ENCODE results near the gene FHL1. TPM values are rescaled to one million over a fixed set of nuclear protein-coding genes. Genes with fewer than 3 reads are reported as not detected.
"Not testable (repeated sequence)": the region's sequence is repeated elsewhere in the genome, so short reads cannot be mapped to it uniquely, and the experiment has no call there.

The FHL1 gene
- total RNA-seq (100 to 1,000 TPM in 3 of 7 donors, 10 to 100 TPM in 4; 62.0 to 313 (median 98.5) TPM), polyA plus RNA-seq (100 to 1,000 TPM in 1 of 2 donors, 10 to 100 TPM in 1; 97.0 to 508 TPM)
- long read RNA-seq, donor 1, transcript FHL1-218 (6 exons, 2,878 nt) = minor isoform, 8 of 190 reads
- long read RNA-seq, donor 1, transcript FHL1-205 (7 exons, 2,441 nt) = major isoform, 142 of 190 reads
- long read RNA-seq, donor 1, partial matches to known transcripts = 28 of 190 reads
- long read RNA-seq, donor 1, other reads (novel, unspliced or antisense) = 7 of 190 reads
- long read RNA-seq, donor 2, transcript FHL1-205 (7 exons, 2,441 nt) = major isoform, 10 of 28 reads
- long read RNA-seq, donor 2, partial matches to known transcripts = 14 of 28 reads
- long read RNA-seq, donor 2, other reads (novel, unspliced or antisense) = 0 of 28 reads
- long read RNA-seq, donor 3, transcript FHL1-205 (7 exons, 2,441 nt) = major isoform, 29 of 55 reads
- long read RNA-seq, donor 3, partial matches to known transcripts = 3 of 55 reads
- long read RNA-seq, donor 3, other reads (novel, unspliced or antisense) = 14 of 55 reads

- no peaks in the 10 kb centered on the region for H3K9me3 ChIP-seq
- H3K27ac ChIP-seq = peak within 1 kb of the TSS; percentile 60 to 65
- H3K36me3 ChIP-seq = no peaks in the 10 kb centered on the region
- 24 to 33% (median 31%) methylated on average over 43 to 84 of the region's 84 CpGs for WGBS, 3 donors
- H3K27me3 ChIP-seq = no peaks in the 10 kb centered on the region
- intact Hi-C loops (cut with DNase I) = no loop called here
- DNase-seq = peak; percentile 63 to 79 (median 75)
- TF ChIP-seq, protein P1, sequence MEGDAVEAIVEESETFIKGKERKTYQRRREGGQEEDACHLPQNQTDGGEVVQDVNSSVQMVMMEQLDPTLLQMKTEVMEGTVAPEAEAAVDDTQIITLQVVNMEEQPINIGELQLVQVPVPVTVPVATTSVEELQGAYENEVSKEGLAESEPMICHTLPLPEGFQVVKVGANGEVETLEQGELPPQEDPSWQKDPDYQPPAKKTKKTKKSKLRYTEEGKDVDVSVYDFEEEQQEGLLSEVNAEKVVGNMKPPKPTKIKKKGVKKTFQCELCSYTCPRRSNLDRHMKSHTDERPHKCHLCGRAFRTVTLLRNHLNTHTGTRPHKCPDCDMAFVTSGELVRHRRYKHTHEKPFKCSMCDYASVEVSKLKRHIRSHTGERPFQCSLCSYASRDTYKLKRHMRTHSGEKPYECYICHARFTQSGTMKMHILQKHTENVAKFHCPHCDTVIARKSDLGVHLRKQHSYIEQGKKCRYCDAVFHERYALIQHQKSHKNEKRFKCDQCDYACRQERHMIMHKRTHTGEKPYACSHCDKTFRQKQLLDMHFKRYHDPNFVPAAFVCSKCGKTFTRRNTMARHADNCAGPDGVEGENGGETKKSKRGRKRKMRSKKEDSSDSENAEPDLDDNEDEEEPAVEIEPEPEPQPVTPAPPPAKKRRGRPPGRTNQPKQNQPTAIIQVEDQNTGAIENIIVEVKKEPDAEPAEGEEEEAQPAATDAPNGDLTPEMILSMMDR (IDR thresholded peaks at IDR 0.05) = no peak
- TF ChIP-seq EP300 (IDR thresholded peaks at IDR 0.05) (no peak), POLR2A (IDR thresholded peaks at IDR 0.05) (peak; percentile 29)
- H3K4me1 ChIP-seq (ENCODE audit: insufficient read depth) = peaks cover 2% of the 10 kb centered on the region
- peak within 1 kb of the TSS; percentile 66 for H3K4me3 ChIP-seq
Observed at GRCh38 chrX:136147315-136147901, at the start of gene FHL1. Gene FHL1, plus strand, starts transcription at chrX:136147533.

GRCh38 chrX:136097871-136098805 is 49.2 kb upstream of the FHL1 start:
- no peak for DNase-seq
- intact Hi-C loops (cut with DNase I) = no loop called here
- Histone ChIP-seq H3K27ac (no peak overlapping the region), H3K27me3 (no peaks in the 10 kb centered on the region), H3K9me3 (no peaks in the 10 kb centered on the region), H3K4me1 (ENCODE audit: insufficient read depth) (no peaks in the 10 kb centered on the region), H3K36me3 (no peaks in the 10 kb centered on the region), H3K4me3 (no peak overlapping the region)
- 85 to 91% (median 89%) methylated on average over 44 of the region's 44 CpGs for WGBS, 3 donors
- TF ChIP-seq, protein P1 (IDR thresholded peaks at IDR 0.05) = no peak
- TF ChIP-seq EP300 (IDR thresholded peaks at IDR 0.05) = no peak
- no peak for TF ChIP-seq POLR2A (IDR thresholded peaks at IDR 0.05)

DNA sequence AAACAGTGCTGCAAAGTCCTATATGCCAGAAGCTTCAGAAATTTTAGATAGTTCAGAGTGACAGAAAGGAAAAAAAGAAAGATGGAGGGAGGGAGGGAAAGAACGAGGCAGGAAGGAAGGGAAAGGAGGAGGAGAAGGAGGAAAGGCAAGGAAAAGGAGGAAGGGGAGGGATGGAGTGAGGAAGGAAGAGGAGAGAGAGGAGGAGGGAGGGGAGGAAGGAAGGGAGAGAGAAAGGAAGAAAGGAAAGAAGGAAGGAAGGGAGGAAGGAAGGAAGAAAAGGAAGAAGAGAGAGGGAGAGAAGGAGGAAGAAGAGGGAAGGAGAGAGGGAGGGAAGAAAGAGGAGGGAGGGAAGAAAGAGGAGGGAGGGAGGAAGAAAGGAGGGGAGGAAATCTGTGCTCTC is 42.4 kb upstream of the FHL1 start:
- Histone ChIP-seq H3K4me1 (ENCODE audit: insufficient read depth) (peaks cover 1% of the 10 kb centered on the region), H3K9me3 (no peaks in the 10 kb centered on the region), H3K4me3 (no peak overlapping the region), H3K27ac (no peak overlapping the region), H3K27me3 (no peaks in the 10 kb centered on the region), H3K36me3 (no peaks in the 10 kb centered on the region)
- DNase-seq = no peak
- 29 to 51% (median 45%) methylated on average over 1 of the region's 1 CpG for WGBS, 3 donors
- TF ChIP-seq EP300 (IDR thresholded peaks at IDR 0.05) = no peak
- TF ChIP-seq, protein P1 (IDR thresholded peaks at IDR 0.05) = no peak
- no peak for TF ChIP-seq POLR2A (IDR thresholded peaks at IDR 0.05)
- intact Hi-C loops (cut with DNase I) = no loop called here

DNA sequence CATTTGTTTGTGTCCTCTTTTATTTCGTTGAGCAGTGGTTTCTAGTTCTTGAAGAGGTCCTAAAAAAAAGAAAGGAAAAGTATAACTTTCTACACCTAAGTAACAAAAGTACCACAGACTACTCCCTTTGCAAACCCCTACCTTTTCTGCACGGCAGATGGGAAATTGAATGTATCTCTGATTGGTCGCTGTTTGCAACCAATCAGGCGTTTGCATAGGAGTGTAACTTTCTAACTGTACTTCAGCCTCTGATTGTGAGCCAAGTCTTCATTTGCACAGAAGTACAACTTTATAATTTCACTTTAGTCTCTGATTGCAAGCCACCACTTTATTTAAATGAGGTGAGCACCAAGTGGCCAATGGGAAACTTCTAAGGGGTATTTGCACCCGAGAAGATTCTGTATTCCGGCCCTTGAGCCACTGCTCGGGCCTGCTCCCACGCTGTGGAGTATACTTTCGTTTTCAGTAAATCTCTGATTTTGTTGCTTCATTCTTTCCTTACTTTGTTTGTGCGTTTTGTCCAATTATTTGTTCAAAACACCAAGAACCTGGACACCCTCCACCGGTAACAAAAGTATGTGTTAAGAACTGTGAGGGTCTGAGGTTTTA is 40.3 kb upstream of the FHL1 start:
- Histone ChIP-seq H3K4me1 (ENCODE audit: insufficient read depth) (peaks cover 1% of the 10 kb centered on the region), H3K27me3 (no peaks in the 10 kb centered on the region), H3K4me3 (no peak overlapping the region), H3K9me3 (no peaks in the 10 kb centered on the region), H3K27ac (no peak overlapping the region), H3K36me3 (no peaks in the 10 kb centered on the region)
- intact Hi-C loops (cut with DNase I) = no loop called here
- WGBS, 3 donors = 38 to 51% (median 38%) methylated on average over 11 of the region's 11 CpGs
- TF ChIP-seq, protein P1 (IDR thresholded peaks at IDR 0.05) = no peak
- TF ChIP-seq EP300 (IDR thresholded peaks at IDR 0.05) = no peak
- TF ChIP-seq POLR2A (IDR thresholded peaks at IDR 0.05) = no peak
- no peak for DNase-seq

DNA sequence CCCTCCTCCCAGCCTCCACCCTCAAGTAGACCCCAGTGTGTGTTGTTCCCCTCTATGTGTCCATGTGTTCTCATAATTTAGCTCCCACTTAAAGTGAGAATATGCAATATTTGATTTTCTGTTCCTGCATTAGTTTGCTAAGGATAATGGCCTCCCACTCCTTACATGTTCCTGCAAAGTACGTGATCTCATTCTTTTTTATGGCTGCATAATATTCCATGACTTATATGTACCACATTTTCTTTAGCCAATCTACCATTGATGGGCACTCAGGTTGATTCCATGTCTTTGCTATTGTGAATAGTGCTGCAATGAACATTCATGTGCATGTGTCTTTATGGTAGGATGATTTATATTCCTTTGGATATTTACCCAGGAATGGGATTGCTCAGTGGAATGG is 38.4 kb upstream of the FHL1 start:
- H3K27ac ChIP-seq; H3K36me3 ChIP-seq; intact Hi-C loops (cut with DNase I); H3K4me3 ChIP-seq; DNase-seq; H3K27me3 ChIP-seq; H3K9me3 ChIP-seq; H3K4me1 ChIP-seq (ENCODE audit: insufficient read depth): not testable (repeated sequence)
- WGBS, 3 donors = 71 to 76% (median 72%) methylated on average over 1 of the region's 1 CpG

All from ovary (tissue), 10 donors.